ENCODE results near the gene CFAP58.

Gene CFAP58

GRCh38 chr10:104368381-104368780 is 14.7 kb downstream of the CFAP58 start:
- DNase-seq (ENCODE audit: low read depth in 2 of 2) = no peak

- no peak for DNase-seq (ENCODE audit: low read depth in 2 of 2)
Observed at GRCh38 chr10:104371753-104372152, 18.1 kb downstream of the CFAP58 start.

- no peak for DNase-seq (ENCODE audit: low read depth in 2 of 2)
Observed at GRCh38 chr10:104374591-104374990, 21.0 kb downstream of the CFAP58 start.

- DNase-seq (ENCODE audit: low read depth in 2 of 2) = no peak
Observed at GRCh38 chr10:104376784-104377300, 23.2 kb downstream of the CFAP58 start.

- no peak for DNase-seq (ENCODE audit: low read depth in 2 of 2)
Observed at GRCh38 chr10:104380336-104380735, 26.7 kb downstream of the CFAP58 start.

- no peak for DNase-seq (ENCODE audit: low read depth in 2 of 2)
Observed at GRCh38 chr10:104387130-104387888, 33.7 kb downstream of the CFAP58 start.

- no peak for DNase-seq (ENCODE audit: low read depth in 2 of 2)
Observed at GRCh38 chr10:104388830-104389229, 35.2 kb downstream of the CFAP58 start.

GRCh38 chr10:104391150-104391968 is 37.7 kb downstream of the CFAP58 start:
- DNase-seq (ENCODE audit: low read depth in 2 of 2) = no peak

GRCh38 chr10:104391969-104392296 is 38.3 kb downstream of the CFAP58 start:
- no peak for DNase-seq (ENCODE audit: low read depth in 2 of 2)

- no peak for DNase-seq (ENCODE audit: low read depth in 2 of 2)
Observed at GRCh38 chr10:104393387-104393786, 39.8 kb downstream of the CFAP58 start.

- DNase-seq (ENCODE audit: low read depth in 2 of 2) = no peak
Observed at GRCh38 chr10:104396581-104396980, 42.9 kb downstream of the CFAP58 start.

GRCh38 chr10:104403636-104404035 is 50.0 kb downstream of the CFAP58 start:
- no peak for DNase-seq (ENCODE audit: low read depth in 2 of 2)

GRCh38 chr10:104406715-104407650 is 53.4 kb downstream of the CFAP58 start:
- no peak for DNase-seq (ENCODE audit: low read depth in 2 of 2)

- no peak for DNase-seq (ENCODE audit: low read depth in 2 of 2)
Observed at GRCh38 chr10:104413528-104413927, 59.9 kb downstream of the CFAP58 start.

GRCh38 chr10:104415526-104416165 is 62.0 kb downstream of the CFAP58 start:
- DNase-seq (ENCODE audit: low read depth in 2 of 2) = no peak

GRCh38 chr10:104416851-104417250 is 63.2 kb downstream of the CFAP58 start:
- no peak for DNase-seq (ENCODE audit: low read depth in 2 of 2)

- DNase-seq (ENCODE audit: low read depth in 2 of 2) = no peak
Observed at GRCh38 chr10:104417637-104418292, 64.1 kb downstream of the CFAP58 start.

GRCh38 chr10:104424719-104425118 is 71.1 kb downstream of the CFAP58 start:
- no peak for DNase-seq (ENCODE audit: low read depth in 2 of 2)

- DNase-seq (ENCODE audit: low read depth in 2 of 2) = no peak
Observed at GRCh38 chr10:104427989-104428388, 74.4 kb downstream of the CFAP58 start.

GRCh38 chr10:104429846-104430245 is 76.2 kb downstream of the CFAP58 start:
- DNase-seq (ENCODE audit: low read depth in 2 of 2) = no peak

GRCh38 chr10:104430360-104430759 is 76.7 kb downstream of the CFAP58 start:
- no peak for DNase-seq (ENCODE audit: low read depth in 2 of 2)
